Ecto neural progenitor cell (in vitro differentiated cells): Measurements from ENCODE around the gene ST3GAL4.
"Not testable (repeated sequence)": the region's sequence is repeated elsewhere in the genome, so short reads cannot be mapped to it uniquely, and the experiment has no call there.

Experiments used
- DNase-seq: peaks from one replicate; pipeline ENCODE4 v3.0.0-alpha.2; 2018; ENCODE audit warnings: low spot score

ST3GAL4 gene, protein sequence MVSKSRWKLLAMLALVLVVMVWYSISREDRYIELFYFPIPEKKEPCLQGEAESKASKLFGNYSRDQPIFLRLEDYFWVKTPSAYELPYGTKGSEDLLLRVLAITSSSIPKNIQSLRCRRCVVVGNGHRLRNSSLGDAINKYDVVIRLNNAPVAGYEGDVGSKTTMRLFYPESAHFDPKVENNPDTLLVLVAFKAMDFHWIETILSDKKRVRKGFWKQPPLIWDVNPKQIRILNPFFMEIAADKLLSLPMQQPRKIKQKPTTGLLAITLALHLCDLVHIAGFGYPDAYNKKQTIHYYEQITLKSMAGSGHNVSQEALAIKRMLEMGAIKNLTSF

DNA sequence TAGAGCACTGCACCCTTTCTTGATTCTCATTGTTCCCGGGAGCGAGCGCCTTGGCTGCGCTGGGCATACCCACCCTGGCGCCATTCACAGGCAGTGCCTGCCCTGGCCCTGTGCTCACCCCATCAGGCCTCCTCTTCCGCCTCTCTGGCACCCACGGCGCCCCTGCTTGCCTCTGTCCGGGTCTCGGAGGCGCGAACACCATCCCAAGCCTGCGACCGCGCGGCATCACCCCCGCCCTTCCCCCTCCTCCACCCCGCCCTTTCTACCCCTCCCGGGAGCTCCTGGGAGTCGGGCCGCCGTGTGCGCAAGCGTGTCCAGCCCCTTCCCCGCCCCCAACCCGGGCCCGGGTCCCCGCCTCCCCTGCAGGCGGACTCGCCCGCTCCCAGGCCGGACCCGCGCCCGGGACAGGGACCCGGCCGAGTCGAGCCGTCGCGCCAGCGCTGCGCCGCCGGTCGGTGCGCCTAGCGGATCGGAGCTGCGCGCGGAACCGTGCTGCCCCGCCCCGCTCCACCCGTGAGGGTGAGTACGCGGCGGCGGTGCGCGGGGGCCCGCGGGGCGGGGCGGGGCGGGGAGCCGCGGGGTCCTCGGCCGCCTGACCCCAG, at the start of gene ST3GAL4:
Gene ST3GAL4, plus strand, starts transcription at position 363 of the 602 bp plus-strand sequence. CDS start 50,470 bp downstream, outside the sequence.
- peak; percentile 94 for DNase-seq

DNA sequence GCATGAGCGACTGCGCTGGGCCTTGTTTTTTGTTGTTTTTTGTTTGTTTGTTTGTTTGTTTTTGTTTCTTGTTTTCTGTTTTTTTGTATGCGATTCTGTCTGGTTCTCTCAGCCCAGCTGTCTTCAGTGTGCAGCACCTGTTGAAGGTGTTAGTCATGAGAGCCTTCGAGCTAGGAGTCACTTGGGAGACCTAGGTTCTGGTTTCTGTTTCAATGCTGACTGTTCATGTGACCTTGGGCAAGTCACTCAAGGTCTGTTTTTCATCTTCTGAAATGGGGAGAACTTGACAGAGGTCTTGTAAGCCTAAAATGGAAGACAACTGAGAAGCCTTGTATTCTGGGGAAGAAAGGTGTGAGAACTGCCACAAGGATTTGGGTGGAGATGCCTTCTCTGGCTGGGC, 49.8 kb upstream of the ST3GAL4 start:
- no peak for DNase-seq

DNA sequence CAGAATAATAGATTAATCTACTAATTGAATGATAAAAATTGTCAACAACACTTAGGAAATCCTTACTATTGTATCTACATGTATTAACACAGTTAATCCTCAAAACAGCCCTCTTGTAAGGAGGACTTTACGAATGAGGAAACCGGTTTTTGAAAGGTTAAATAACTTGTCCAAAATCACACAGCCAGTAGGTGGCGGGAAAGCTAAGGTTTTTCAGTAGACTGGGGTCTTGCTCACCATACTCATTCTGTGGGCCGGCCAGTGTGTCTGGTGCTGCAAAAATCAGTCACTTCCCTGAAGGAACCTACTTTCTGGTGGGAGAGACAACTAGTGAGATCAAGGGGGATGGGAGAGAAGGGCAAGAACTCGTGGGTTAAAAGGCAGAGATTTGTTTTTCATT, 47.8 kb upstream of the ST3GAL4 start:
- DNase-seq, result no peak

DNA sequence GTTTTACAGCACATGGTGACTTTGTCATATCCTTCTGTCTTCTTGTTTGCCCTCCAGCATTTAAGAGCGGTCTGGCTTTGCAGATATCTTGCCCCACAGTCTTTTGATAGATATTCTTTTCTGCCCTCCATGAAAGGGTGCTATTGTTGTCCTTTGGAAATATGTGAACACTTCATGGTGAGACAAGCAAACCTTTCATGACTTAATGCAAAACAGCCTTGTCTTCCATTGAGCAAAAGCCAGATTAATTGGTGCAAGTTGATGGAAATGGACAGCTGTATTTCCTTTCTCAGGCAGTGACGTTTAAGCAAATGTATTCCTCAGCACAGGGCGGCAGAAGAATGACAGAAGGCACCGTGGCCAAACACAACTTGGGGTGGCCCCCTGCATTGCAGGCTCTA, 47.2 kb upstream of the ST3GAL4 start:
- DNase-seq, result no peak

DNA sequence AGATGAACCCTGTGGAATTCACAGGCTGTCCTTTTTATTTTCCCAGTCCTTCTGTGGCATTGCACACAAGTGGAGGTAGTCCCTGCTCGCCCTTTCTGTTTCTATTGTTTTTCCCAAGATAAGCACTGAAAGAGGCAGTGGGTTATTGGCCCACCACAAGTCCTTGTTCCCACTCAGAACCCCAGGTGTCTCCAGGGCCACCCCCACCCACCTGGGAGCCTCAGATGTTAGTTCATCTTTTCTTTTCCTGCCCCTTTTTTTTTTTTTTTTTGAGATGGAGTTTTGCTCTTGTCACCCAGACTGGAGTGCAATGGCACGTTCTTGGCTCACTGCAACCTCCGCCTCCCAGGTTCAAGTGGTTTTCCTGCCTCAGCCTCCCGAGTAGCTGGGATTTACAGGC, 46.7 kb upstream of the ST3GAL4 start:
- not testable (repeated sequence) for DNase-seq

DNA sequence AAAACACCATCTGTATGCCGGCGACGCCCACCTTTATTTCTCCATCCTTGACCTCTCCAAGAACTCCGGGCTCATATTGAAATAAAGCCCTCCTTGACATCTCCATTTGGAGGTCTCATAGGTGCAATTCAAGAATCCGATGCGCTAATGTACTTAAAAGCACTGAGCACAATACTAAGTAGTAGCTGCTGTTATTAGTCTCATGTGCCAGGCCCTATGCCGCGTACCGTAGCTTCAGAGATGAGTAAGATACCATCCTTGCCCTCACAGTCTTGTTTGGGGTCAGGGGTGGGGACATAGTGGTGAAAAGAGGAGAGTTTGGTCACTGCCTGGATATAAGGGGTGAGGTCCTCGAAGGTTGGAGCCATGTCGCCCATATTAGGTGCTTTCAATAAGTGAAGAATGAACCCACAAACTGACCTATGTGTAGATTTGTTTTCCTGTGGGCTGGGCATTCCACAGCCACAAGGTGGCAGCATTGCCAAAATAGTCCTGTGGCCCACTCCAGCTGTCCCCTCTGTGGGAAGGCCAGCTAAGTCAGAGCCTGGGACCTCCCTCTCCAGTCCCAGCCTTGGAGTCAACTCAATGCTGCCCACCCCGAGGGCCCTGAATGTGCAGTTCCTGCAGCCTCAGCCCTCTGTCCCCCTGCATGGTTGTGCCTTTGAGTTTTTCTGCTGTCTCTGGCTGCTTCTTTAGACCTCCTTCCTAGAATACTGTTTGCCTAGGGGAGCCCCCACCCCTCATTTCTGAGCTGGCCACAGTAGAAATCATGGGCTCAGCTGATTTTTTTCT, 45.1 kb upstream of the ST3GAL4 start:
- peak; percentile 82 for DNase-seq

DNA sequence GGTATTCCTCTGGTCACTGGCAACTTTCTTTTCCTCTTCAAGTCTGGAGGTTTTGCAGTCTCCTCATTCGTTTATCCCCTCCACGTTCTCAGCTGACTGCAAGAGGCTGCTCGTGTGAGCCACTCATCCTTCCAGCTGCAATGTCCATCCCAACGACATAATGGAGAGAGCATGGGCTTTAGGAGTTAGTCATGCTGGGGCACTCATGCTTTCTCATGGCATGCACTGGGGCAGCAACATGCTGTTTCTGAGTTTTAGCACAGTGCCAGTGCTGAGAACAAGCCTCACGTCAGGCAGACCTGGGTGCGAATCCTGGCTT, 44.5 kb upstream of the ST3GAL4 start:
- no peak for DNase-seq

DNA sequence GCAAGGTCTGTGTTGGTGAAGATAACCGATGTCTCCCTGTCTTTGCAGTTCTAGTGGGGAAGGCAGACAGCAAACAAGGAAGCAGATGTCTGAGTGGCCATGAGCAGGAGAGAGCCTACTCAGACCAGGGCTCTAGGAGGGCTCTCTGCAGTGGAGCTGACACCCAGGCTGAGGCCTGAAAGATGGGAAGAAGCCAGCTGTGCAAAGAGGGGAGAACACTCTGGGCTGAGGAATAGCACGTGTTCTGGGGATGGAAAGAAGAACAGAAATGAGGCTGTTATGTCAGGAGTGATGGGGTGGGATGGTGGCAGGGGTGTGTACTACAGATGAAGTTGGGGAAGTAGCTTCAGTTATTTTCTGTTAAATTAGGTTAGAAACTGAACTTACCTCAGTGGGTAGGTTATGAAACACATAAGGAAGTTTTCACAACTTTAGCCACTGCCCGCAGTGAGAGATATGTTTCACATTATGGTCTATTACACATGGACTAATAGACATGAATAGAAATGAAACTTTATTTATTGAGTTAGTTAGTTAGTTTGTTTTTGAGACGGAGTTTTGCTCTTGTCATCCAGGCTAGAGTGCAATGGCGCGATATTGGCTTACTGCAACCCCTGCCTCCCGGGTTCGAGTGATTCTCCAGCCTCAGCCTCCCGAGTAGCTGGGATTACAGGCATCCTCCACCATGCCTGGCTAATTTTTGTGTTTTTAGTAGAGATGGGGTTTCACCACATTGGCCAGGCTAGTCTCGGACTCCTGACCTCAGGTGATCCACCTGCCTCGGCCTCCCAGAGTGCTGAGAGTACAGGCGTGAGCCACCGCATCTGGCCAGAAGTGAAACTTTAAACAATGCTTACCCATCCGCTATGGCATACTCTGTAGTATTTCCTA, 43.8 kb upstream of the ST3GAL4 start:
- no peak for DNase-seq

DNA sequence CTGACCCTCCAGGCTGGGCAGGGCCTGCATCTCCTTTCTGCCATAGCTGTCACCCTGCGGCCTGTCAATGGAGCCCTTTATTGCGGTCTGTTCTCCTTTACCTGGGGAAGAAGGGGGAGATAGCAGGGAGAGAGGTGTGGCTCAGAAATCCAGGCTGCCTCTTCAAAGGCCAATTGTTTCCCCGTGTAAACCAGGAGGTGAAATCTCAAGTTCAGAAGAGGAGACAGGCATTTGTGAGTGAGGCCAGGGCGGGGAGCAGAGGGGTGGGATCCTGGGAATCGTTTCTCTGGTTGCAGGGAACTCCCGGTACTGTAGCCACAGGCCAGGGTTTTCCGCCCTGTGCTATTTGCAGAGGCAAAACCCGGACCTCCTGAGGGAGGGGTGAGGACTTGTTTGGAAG, 42.5 kb upstream of the ST3GAL4 start:
- DNase-seq, result no peak

DNA sequence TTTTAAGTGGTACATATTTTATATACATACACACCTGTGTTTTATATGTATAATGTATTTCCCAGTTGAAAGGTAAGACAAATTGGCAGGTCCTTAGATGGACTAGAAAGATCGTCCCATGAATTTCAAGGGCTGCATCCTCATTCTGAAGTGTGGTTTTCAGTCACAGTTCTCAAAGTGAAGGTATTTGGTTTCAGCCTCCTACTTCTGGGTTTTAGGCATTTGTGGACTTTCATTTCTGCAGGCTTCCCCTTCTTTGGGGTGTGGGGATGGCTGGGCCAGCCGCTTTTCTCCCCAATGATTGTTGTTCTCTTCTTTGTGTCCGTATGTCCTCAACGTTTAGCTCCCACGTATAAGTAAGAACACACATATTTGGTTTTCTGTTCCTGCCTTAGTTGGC, 41.7 kb upstream of the ST3GAL4 start:
- no peak for DNase-seq

DNA sequence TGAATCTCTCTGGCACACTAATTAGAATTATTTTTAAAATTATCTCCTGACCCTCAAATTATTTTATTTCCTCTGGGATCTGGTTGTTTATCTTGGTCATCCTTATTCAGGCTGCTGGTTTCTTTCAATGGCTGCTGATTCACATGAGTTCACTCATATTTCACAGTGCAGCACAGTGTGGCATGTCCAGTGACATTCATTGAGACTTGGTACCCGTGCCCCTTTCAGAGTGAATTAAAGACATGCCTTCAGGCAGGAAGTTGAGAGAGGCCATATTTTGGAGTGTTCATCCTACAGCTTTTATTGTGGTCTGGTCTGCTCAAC, 38.1 kb upstream of the ST3GAL4 start:
- no peak for DNase-seq

DNA sequence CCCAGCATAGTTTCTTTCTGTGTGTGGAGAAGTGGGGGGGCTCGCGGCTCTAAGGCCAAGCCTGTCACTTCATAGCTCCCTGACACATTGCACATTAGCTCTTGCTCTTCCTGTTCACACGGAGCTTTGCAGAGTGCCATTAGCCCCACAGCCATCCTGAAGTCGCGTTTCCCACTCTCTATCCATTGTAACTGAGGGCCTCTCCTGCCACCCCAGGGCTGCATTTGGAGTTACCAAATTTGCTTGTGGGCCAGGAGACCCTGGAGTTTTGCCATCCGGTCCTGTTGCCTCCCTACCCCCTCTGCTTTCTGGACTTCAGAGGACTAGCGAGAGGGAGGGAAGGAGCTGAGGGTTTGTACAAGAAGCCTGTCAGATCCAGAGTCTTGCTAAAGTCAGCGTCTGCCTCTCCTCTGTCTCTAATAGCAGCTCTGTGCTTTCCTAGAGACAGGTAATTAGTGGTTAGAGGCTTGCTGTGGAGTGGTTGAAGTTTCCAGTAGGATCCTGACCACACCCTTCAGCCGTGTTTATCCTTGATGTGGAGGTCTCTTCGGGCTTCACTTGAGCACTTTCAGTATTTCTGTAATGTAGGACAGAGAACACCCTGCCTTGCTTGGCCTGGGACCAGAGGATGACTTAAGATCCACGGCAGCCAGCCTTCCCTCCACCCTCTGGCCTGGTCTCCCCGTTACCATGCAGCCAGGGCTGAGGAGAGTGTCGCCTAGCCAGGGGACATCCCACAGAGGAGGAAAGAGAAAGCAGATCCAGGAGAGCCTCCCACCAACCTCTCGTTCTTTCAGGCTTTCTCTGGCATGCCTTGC, 37.5 kb upstream of the ST3GAL4 start:
- no peak for DNase-seq

DNA sequence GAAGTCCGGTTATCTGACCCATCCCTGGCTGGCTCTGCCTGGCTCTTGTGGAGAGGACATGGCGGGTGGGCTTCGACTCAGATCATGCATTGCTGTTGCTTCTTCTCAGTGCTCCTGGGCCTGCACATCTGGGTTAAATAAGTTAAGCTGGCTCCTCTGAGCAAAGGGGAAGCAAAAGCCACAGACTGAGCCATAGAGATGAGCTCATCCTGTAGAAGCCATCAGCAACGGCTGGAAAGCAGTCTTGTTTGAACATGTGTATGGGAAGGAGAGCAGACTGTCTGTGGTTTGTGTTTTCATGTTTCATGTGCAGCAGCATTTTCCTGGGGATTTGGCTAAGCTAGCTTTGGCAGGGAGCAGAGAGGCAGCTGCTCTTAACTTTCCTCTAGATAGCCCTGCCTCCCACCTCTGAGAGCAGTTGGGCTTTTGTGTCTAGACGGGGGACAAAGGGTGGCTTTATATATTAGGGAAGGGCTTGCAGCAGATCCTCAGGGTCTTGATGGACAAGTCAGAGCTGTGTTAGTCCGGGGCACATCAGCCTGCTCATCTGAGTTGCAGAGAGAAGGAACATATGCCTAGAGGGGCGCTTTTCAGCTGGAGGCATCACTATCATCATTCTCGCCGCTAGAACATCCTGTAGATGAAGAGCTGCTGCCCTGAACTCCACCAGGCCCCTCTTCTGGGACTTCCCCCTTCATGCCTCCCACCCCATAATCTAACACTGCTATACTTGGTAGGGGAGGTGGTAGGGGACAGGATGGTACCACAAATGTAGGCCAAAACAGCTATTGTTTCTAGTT, 36.7 kb upstream of the ST3GAL4 start:
- DNase-seq, result no peak

DNA sequence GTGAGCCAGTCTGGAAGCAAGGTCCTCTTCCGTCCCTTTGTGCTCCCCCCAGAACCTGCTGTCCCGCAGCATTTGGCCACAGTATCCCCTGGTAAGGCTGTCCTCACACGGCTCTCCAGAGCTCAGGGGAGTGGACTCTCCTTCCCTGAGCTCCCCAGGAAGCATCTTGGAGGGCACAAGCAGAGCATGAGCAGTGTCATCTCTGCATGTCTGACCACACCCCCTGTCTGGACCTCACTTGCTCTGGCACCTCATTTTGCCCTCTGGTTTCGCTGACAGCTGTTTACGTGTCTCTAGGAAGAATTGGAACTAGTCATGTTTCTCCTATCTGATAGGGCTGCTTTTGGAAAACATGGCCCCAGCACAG, 36.1 kb upstream of the ST3GAL4 start:
- DNase-seq, result no peak

DNA sequence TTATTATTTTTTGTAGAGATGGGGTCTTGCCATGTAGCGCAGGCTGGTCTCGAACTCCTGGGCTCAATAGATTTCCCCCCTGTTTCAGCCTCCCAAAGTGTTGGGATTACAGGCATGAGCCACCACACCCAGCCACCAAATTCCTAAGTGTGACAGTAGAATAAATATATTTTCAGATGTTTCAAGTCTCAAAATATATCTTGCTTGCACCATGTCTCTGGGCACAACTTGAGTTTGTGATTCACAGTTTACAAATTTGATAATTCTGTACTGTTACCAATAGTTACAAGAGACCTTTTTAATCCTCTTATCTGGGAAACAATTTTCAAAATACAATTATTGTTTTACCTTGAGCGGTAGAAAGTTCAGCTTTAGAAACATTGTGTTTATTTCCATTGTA, 32.5 kb upstream of the ST3GAL4 start:
- DNase-seq, result no peak

DNA sequence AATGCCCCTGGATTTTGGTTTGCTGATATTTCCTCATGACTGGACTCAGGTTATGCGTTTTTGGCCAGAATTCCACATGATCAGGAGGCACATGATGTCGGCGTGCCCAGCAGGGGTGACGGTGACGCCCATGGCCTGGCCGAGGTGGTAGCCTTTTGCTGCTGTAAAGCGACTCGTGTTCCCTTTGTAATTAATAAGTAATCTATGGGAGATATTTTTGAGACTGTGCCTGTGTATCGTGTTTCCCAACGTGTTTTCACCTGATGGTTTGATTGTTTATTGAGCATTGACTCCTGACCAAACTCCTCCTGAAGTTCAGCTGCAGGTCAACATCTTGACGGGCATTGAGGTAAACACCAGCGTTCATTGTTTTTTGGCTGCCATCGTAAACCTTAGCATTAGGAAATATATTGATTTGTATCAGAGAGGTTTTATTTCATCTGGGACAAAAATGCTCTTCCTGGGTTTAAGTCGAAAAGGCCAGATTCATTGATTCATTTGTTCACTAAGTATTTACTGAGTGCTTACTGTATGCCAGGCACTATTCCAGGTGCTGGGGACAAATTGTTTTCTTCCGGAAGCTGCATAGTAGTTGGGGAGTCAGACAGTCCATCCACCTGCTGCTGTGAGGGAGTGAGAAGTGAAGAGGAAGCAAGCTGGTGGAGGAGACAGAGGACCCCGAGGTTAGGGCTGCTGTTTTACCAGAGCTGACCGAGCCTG, 28.0 kb upstream of the ST3GAL4 start:
- no peak for DNase-seq

DNA sequence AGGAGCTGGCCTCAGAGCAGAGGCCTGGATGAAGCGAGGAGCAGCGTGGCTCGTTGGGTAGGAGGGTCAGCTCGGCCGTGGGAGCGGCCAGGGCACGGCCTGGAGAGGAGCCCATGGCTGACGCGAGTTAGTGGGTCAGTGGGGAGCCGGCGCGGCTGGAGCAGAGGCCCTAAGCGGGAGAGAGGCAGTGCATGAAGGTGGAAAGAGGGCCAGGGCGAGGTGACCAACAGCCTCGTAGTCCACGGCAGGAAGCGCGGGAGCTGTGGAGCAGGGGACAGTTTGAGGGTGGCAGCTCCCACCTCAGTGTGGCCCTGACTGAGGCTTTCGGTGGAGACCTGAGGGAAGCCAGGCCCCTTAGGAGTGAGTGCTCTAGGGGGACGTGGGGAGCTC, 27.5 kb upstream of the ST3GAL4 start:
- DNase-seq, result no peak

DNA sequence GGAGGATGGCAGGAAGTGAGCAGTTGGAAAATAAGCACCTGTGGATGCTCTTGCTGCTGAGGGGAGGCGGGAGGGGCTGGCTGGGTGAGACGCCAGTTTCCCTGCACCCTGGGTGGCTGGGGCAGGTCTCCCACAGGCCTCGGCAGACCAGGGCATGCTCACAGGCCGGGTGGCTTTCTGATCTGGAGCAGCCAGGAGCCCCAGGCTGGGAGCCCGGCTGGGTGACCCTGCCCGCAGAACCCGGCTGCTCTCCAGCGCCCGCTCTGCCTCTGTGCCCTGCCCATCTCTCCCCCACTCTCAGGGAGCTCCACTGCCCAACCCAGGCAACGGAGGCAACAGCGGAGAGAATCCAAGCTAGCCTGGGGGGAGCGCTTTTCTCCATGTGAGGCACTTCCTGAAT, 27.0 kb upstream of the ST3GAL4 start:
- DNase-seq, result no peak

DNA sequence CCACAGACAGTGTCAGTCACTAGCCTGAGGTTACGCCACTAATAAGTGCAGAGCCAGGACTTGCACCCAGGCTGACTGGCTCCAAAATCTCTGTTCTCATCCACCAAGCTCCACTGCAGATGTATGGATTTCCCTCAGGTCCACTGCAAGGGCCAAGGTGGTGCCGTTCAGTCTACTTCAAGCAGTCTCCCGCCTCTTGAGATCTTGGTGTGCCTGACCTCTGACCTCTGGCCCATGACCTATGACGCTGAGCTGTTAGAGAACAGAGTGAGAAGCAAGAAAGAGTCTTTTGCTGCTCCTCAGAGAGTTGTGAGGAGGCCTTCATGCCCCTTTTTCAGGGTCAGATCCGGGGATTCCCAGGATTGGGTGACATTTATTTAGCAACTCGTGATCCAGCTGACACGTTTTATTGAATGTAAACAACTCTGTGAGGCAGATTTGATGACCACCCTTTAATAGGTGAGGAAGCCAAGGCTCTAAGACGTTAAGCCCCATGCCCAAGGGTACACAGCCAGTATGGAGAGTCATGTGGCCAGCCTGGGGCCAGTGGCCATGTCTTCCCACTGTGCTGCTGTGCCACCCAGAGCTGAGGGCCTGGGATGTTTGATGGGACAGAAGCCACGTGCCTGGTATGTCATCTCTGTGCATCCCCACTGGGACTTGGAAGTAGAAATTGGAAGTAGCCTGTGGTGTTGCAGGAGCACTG, 26.4 kb upstream of the ST3GAL4 start:
- DNase-seq, result no peak
